Smooth muscle cell of the brain vasculature (primary cell): ENCODE data around the gene IL2.

Experiments used
- DNase-seq: peaks from one replicate; pipeline ENCODE4 v3.0.0-alpha.2; 2012; ENCODE audit warnings: low read depth, low spot score

Gene IL2

DNA sequence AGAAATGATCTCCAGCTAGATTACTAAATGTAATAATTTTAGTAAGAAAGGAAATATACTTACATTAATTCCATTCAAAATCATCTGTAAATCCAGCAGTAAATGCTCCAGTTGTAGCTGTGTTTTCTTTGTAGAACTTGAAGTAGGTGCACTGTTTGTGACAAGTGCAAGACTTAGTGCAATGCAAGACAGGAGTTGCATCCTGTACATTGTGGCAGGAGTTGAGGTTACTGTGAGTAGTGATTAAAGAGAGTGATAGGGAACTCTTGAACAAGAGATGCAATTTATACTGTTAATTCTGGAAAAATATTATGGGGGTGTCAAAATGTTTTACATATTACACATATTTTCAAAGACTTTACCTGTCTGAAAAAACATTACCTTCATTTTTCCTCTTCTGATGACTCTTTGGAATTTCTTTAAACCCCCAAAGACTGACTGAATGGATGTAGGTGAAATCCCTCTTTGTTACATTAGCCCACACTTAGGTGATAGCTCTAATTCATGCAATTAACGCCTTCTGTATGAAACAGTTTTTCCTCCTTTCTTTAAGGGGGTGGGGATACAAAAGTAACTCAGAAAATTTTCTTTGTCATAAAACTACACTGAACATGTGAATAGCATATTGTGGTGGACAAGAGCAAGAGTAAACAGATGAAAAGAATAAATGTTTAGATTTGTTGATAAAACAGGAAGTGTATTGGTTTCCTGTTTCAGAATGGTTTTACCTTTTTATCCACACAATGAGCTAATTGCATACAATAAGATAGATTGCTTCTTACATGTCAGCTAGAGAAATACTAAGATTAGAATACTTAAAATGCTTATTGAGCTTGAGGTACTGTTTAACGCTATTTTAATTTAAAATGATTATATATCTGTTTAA lies at the start of gene IL2:
IL2 (minus strand) TSS at position 495 of the 886 bp plus-strand sequence; CDS start at position 210, 285 bp downstream.
- no peak for DNase-seq

DNA sequence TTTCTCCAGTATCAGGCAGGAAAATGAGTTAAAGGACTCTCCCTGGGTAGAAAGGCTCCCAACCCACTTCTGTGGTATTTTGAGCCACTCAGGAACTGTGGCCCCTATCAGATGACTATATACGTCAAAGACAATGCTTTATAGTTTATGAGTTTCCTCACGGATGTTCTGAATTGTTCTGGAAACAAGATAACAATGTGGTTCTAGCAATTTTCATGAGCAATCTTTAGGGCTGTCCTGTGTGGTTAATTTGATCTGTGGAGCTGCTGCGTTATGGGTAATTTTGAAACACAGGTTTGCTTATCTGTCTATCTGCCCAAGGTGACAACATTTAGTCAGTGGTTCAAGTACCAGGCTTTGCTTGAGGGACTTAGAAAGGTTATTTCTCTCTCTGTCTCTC lies 46.7 kb upstream of the IL2 start:
- no peak for DNase-seq

DNA sequence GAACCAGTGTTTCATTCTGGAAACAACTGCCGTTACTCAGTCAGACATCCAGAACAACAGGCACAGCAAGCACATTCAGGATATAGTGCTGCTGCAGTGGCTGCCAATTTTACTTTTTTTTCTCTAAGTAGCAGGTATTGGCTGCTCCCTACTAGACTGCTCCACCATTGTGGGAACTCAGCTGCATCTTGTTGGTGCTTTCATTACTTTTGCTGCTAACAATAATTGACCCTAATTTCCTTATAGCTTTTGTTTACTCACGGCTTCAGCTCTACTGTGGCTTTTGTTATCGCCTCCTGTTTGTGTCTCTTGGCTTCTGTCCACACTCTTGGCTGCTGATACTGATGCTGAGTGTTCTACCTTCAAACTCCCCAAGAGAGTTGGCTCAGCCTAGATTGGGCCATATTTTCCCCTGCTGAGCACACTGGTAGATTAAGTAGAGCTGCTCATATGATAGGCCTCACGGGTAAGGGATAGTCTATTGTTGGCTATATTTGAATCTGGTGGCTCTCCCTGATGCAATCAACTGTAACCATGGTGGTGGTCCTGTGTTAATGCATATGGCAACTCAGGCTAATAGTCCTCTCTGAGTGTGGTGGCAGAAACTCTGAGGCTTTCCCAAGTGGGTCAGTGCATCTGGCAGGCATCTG lies 44.5 kb upstream of the IL2 start:
- DNase-seq: no peak

DNA sequence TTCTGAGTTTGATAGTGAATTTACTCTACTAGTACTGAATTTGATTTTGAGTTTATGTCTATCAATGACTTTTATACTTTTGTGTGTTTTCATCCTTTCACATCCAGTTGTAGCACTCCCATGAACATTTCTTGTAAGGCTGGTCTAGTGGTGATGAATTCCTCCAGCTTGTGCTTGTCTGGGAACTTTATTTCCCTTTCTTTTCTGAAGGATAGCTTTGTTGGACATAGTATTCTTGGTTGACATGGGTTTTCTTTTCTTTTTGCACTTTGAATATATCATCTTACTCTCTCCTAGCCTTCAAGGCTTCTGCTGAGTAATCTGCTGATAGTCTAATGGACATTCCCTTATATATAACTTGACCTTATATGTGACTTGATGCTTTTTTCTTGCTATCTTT lies 32.5 kb upstream of the IL2 start:
- no peak for DNase-seq

DNA sequence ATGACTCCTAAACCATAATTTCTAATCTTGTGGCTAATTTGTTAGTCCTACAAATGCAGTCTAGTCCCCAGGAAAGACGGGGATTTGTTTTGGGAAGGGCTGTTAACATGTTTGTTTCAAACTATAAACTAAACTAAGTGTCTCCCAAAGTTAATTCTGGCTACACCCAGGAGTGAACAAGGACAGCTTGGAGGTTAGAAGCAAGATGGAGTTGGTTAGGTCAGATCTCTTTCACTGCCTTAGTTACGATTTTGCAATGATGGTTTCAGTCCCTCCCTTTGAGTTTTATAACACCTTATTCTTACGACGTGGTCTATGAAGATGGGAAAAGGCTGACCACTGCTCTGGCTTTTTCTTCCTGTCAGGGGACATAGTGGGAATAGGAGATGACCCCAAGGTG lies 27.0 kb upstream of the IL2 start:
- DNase-seq: no peak

DNA sequence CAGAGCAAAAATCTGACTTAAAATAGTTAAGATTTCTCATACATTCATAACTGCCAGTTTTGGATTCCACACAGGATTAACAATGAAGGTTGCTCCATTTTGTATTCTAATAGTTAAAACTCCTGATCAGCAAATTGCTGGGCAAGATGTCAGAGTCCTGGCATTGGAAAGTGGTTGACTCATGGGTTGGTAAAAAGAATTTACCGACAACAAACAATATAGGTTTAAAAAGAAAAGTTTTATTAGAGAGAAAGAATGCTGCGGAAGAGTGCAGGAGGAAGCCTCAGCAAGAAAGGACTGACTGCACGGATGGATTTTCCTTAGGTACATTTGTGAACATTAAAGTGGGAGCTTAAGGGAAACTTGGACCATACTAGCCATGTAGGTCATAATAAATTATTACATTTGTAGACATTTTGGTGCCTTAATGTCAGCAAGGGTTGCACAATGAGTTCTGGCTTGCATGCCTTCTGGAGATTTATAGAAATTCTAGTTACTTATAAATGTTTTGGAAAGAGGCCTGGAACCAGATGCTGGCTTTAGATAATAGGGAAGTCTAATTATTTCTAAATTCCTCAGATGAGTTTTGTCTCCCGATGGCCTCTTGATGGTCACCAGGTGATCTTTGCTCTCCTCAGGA lies 25.4 kb upstream of the IL2 start:
- DNase-seq: no peak

DNA sequence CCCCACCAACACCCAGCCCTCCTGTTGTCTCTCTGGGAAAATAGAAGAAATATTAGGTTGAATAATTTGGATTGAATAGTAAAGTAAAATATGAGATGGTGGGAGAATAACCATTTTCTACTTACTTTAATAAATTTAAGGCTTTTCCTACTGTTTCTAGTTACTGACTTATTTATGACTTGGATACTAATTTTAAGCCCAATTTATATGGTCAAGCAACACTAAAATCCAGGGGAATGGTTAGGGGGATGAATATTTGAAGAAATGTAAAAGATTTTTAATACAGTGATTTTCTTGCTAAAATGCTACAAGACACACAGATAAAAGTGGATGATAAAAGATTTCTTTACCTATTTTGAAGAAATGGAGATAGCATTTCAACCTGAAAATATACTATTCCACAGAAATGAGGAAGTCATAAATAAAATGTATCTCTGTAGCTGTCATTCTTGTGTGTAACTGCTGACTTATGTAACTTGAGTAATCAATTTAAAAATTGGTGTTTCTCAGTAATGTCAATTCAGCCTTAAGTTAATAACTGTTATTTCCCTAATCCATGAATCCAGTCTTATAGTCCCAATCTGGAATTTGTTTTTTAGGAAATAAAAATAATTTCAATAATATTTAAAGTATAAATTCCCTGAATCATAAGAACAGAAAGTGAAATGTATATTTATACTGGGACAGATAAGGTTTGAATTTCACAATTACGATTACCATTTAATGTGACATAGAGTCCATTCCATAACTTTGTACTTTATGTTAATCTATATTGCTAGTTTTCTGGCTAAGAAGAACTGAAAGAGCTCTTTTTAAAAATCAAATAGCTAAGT lies 24.3 kb upstream of the IL2 start:
- no peak for DNase-seq

DNA sequence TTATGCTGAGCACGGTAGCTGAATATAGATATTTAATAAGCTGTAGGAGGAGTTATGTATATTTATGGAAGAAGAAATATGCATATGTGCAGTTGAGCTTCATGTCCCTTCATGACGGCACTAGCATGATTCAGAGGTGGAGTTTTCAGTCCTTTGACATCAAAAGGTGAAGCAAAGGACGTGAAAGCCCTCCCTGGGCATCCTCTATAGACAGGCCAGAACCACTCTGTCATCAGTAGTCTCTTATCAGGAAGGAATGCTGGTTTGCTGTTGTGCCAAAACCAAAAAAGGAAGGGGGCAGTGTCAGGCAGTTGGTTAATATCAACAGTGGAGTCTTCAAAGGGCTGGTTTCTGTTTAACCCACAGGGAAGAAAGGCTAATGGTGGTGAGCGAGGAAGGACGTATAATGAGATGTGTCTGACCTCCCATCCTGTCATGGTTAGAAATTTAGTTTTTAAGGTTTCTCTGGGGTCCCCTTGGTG lies 23.5 kb upstream of the IL2 start:
- no peak for DNase-seq

DNA sequence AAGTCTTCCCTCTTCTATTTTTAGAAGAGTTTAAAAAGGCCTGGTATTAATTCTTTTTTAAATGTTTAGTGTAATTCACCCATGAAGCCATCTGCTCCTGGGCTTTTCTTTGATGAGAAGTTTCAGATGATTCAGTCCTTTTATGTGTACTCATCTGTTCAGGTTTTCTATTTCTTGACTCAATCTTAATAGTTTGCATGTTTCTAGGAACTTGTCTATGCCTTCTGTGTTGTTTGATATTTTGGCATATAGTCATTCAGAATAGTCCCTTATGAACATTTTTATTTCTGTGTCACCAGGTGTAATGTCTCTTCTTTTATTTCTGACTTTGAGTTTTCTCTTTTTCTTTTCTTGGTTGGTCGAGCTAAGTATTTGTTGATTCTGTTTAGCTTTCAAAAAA lies 20.2 kb upstream of the IL2 start:
- DNase-seq: no peak

DNA sequence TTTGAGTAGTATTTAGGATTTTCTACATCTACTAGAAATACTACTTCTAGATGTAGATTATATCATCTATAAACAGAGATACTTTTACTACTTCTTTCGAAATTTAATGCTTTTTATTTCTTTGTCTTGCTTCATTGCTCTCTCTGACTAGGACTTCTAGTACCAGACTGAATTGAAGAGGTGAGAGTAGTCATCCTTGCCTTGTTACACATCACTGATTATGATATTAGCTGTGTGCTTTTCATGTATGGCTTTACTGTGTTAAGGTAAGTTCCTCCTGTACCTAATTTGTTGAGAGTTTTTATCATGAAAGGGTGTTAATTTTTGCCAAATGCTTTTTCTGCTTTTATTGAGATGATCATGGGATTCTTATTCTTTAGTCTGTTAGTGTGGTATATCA lies 19.6 kb upstream of the IL2 start:
- DNase-seq: no peak

DNA sequence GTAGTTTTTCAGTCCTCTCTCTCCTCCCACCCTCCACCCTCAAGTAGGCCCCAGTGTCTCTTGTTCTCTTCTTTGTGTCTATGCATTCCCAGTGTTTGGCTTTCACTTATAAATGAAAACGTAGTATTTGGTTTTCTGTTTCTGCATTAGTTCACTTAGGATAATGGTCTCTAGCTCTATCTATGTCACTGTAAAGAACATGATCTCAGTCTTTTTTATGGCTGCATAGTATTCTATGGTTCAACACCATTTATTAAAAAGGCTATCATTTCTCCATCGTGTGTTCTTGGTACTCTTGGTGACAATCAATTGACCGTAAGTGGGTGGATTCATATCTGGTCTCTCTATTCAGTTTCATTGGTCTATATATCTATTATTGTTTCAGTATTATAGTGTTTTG lies 18.7 kb upstream of the IL2 start:
- no peak for DNase-seq

DNA sequence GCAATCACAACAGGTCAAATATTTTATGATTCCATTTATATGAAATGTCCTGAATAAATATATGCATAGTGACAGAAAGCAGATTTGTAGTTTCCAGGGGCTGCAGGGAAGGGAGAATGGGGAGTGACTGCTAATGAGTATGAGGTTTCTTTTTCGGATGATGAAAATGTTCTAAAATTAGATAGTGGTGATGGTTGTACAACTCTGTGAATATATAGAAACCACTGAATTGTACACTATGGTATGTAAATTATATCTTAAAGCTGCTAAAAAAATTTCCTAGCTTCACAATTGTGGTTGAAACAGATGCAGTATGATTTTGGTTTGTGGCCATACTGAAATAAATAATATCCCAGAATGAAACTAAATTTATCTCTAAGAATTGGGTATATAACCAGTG lies 12.9 kb upstream of the IL2 start:
- no peak for DNase-seq

DNA sequence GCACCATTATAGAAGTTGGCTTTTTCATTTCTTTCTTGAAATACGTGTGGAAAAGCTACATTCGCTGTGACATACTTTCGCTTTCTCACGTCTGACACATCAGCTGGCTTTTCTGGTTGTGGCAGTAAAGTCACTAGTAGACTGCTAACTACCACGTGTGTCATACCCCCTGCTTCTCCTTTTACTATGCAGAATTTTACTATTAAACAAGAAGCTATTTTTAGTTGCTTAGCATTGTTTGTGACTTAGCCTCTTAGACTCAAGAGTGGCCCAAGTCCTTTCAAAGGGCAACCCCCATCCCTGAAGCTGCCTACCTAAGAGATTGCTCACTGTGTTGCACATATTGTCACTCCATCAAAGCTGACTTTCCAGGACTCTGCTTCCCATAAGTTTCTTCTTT lies 2.1 kb upstream of the IL2 start:
- no peak for DNase-seq

DNA sequence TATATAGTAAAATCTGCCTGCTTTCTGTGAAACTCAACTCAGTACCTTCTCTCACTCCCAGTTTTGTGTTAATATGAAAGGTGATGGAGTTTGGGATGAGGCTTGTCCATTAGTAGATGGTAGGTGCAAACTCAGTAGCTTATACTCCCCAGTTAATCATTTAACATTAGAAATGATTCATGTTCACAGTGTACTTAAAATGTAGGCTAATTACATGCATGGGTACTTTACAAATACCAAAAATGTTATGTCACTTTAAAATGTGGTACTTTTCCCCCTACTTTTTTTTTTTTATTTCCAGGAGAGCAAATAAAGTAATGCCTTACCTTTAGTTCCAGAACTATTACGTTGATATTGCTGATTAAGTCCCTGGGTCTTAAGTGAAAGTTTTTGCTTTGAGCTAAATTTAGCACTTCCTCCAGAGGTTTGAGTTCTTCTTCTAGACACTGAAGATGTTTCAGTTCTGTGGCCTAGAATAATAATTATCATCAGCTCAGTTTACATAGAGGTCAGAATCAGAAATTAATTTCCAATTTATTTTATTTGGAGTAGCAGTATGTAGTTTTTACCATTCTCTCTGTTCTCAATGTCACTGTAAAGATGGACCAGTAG lies 3.0 kb downstream of the IL2 start:
- no peak for DNase-seq

DNA sequence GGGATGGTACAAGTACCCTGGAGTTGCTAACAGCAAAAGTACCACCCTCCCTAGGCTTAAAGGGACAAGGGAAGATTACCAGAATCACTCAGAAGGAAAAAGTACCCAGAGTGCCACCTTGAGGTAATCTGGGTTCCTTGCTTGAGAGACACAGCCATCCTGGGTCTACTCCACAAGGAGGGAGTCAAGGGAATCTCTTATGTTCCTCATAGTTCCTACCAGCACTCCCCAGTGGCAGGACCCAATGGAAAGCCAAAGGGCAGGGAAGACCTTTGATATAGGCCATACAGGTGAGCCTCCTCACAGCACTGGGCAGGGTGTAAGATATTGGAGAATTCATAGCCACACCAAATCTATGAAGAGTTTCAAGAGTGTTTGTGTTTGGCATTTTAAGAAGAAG lies 5.7 kb downstream of the IL2 start:
- DNase-seq: no peak

DNA sequence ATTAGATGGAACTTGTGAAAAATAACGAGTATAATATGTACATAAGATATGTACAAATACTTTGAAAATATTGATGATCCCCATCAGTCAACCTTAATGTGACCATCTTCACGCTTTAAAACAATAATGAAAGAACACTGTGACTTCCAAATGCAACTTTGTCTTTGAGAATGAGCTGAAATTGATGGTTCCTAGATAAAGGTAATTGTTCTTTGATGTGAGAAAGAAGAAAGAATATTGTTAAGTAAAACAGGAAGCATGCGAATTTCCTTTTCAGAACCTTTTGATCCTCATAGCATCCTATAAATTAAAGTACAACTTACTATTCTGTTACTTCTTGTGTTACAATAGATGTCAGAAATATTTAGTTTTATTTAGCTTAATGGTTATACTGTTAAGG lies 22.2 kb downstream of the IL2 start:
- DNase-seq: no peak

DNA sequence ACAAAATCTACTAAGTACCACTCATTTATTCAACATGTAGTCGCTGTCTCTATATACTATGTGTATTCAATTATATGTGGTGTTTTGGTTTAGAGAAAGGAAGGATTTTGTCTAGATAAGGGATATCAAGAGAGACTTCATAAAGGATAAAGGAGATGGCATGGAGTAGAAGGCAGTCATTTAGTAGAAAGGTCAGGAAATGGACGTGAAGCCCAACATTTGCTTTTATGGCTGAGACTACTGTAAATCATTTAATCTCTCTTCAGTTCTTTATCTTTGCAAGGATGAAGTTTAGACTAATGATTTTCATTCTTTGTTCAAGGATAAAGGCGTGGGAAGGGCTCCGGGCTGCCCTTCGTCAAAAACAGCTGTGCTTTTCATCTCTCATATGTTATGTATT lies 25.2 kb downstream of the IL2 start:
- DNase-seq: no peak

DNA sequence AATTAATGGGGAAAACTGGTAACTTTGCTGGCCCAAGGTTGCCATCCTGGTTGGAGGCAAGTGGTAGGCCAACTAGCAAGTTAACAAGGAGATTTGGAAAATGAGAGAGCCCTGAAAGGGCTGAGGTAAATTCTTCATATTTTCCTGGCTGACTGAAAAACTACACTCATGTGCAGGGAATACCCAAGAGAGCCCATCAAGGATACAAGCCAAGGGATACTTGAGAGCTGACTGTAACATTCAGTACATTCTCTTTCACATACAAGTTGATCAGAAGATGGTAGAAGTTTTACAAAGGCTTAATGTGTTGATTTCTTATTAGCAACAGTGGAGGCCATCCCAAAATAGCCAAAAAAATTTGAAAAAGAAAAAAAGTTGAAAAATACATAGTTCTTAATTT lies 33.3 kb downstream of the IL2 start:
- no peak for DNase-seq

DNA sequence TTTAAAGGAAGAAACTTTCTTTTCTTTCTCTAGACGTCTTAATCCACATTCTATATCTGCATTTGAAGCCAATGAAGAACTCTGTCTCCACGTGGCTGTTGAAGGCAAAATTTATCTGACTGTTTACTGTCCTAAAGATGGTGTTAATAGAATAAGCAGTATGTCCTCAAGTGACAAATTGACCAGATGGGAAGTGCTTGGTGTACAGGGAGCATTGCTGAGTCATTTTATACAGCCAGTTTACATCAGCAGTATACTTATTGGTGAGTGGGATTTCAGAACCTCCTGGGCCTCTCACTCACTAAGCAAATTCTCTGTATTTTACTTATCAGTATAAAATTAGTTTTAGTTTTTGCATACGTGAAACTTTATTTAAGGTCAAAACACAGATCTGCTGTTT lies 44.0 kb downstream of the IL2 start:
- no peak for DNase-seq

DNA sequence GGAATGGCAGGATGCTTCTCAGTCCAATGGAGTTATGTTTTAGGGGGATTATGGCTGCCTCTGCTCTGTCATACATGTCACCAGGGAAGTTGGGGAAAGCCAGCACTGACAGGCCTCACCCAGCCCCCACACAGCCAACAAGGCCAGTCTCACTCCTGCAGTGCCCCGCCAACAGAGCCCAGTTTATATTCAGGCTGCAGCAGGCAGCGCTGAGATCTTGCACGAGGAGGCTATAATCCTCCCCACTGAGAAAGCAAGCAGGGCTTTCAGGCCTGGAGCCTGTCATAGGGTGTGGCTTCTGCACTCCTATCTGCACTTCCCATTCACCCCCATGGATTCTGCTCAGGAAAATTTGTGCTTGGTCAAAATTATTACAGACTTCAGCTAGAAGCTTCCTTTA lies 52.7 kb downstream of the IL2 start:
- DNase-seq: no peak
